ENCODE data around the gene RRM1.

DNA sequence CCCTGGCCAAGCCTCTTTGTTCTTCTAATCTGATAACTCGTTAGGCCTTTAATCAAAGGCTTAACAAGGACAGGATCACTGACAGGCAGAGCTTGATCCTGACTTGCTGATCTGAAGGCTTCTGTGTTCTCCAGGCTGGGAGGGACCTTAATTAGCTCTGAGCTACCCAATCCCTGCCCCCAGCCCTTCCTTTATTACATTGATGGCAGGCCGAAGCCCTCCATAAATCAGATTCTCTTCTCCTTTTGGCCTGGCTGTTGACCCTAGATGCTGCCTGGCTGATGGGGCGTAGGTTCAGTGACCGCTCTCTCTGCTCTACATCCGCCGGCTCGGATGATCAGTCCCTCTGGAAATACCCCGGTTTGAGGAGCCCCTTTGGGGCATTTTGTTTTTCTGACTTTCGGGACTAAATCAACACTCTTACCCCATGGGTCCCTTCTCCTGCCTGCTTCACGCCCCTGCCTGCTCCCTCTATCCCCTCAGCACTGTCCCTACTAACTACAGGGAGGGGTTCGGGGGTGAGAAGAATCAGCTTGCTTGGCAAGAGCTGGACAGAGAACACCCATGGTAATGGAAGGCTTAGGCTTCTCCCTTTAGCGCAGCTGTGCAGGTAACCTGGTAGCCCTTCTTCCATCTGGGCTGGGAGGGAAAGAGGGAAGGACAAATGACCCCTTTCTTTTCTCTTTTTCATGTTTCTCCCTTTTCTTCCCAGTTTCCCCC is 10.0 kb upstream of the RRM1 start:
- no peak for TF ChIP-seq POLR2A (IDR thresholded peaks at IDR 0.05)
- no peak for TF ChIP-seq CTCF (IDR thresholded peaks at IDR 0.05)
